IPS-NIHi7 (cell line): Measurements from ENCODE around the gene GM2A.
"Not testable (repeated sequence)": the region's sequence is repeated elsewhere in the genome, so short reads cannot be mapped to it uniquely, and the experiment has no call there.

Experiments
- DNase-seq: peaks from one replicate; pipeline ENCODE4 v3.0.0; 2012; ENCODE audit warnings: mixed read lengths; ENCODE audit errors: extremely low spot score

Gene GM2A

DNA sequence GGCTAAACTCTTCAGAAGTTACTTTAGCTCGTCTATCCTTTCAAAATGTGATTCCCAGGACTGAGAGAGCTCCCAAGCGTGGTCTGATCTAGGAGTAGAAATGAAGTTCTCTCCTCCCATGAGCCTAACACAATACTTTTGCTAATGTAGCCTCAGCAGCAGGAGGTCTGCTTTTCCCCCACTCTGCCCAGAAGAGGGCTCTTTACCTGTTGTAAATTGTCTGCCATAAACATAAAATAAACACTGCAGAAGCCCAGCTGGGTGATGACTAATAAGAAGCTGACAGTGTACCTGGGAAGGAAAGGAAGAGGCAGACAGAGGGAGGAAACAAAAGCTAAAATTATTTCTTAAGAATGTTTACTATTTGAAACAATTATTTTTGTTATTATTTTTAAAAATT lies 35.2 kb downstream of the GM2A start:
- peak; percentile 43 for DNase-seq

DNA sequence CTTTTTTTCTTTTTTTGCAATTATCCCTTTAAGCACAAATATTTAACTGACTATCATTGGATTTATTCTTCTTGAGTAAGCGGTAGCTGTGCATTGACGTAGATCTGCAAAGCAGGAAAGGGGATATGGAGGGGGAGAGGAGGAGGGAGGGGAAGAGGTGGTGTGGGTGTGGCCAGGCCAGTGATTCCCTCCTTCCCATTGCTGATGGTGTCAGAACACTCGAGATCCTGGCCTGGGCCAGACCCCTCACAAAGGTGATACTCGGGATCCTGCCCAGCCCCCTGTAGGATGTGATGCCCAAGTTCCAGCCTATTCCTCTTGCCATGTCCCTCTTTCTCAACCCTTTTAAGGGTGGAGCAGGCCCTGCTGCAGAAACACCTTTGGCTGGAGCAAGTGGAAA lies 40.6 kb downstream of the GM2A start:
- peak; percentile 52 for DNase-seq

DNA sequence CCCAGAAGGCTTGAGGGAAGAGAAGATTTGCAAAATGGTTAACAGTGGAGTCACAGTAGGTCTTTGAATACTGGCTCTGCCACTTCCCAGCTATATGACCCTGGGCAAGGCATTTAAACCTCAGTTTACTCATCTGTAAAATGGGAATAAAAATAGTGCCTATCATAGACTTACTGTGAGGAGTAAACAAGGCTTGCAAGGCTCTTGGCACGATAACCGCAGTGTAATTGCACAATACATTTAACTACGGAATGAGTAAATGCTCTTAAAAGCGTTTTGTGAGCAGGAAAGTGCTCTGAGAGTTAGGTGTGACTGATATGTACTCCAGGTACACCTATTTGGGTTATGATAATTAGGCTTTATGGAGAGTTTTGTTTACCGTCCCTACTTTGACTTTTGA lies 42.2 kb downstream of the GM2A start:
- no peak for DNase-seq

GRCh38 chr5:151295791-151296477 lies 42.9 kb downstream of the GM2A start:
- DNase-seq = no peak

- DNase-seq = no peak
These were observed 43.5 kb downstream of the GM2A start for GRCh38 chr5:151296478-151296830.

- DNase-seq = no peak
These were observed 44.0 kb downstream of the GM2A start for GRCh38 chr5:151296974-151297373.

GRCh38 chr5:151298063-151298855 lies 45.3 kb downstream of the GM2A start:
- DNase-seq = peak; percentile 86

DNA sequence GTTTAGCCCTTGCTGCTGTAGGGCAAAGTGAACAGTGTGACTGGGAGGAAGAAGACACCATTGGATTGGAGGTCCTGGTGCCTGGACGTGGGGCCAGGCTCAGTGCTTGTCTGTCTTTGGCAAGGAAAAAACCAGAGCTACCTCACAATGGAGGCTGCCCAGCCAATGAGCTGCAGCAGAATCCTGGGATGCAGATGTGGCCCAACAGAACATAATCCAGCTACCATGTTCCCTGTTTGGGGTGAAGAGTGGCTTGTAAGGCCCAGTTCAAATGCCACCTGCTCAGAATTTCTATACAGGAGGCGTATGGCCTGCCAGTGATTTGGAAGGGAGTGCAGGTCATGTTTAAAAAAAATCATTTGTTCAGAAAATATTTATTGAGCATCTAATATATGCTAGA lies 50.7 kb downstream of the GM2A start, which contains the start of gene SLC36A3:
TSS of gene SLC36A3 (minus strand) at position 101 of the 400 bp plus-strand sequence. CDS start 412 bp downstream, outside the sequence.
- DNase-seq = no peak

DNA sequence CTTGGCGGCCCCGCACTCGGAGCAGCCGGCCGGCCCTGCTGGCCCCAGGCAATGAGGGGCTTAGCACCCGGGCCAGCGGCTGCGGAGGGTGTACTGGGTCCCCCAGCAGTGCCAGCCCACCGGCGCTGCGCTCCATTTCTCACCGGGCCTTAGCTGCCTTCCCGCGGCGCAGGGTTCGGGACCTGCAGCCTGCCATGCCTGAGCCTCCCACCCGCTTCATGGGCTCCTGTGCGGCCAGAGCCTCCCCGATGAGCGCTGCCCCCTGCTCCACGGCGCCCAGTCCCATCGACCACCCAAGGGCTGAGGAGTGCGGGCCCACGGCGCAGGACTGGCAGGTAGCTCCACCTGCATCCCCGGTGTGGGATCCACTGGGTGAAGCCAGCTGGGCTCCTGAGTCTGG lies 56.3 kb downstream of the GM2A start:
- not testable (repeated sequence) for DNase-seq

DNA sequence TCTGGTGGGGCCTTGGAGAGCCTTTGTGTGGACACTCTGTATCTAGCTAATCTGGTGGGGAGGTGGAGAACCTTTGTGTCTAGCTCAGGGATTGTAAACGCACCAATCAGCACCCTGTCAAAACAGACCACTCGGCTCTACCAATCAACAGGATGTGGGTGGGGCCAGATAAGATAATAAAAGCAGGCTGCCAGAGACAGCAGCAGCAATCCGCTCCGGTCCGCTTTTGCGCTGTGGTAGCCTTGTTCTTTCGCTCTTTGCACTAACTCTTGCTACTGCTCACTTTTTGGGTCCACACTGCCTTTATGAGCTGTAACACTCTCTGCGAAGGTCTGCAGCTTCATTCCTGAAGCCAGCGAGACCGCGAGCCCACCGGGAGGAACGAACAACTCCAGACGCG lies 56.8 kb downstream of the GM2A start:
- DNase-seq = not testable (repeated sequence)

- DNase-seq = no peak
These were observed 57.9 kb downstream of the GM2A start for GRCh38 chr5:151310932-151311331.

DNA sequence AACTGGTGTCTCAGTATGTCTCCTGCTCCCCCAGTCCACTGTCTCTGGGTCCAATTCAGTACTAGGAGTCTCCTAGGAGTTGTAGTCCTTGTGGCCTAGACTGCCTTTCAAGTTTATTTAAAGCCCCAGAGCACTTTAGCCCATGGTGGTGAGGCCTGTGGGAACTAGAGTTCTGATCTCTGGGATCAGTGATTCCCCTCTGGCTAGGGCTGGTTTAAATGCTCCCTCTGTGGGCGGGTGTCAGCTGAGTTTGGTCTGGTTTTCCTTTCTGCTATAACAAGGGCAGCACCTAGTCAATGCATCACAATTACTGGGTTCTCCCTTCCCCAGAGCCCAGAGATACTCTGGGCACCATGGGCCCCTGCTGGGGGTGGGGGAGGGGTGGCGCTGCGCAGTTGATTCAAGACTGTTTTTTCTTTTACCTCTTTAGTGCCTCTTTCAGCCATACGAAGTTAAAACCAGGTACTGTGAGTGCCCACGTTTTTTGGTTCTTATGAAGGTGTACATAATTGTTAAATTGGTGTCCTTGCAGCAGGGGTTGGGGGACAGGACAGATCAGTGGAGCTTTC lies 59.9 kb downstream of the GM2A start:
- no peak for DNase-seq

- DNase-seq = no peak
These were observed 60.4 kb downstream of the GM2A start for GRCh38 chr5:151313357-151313756.

- DNase-seq = peak; percentile 83
These were observed 63.1 kb downstream of the GM2A start for GRCh38 chr5:151315998-151316597.

- no peak for DNase-seq
These were observed 64.9 kb downstream of the GM2A start for GRCh38 chr5:151317871-151318270.

DNA sequence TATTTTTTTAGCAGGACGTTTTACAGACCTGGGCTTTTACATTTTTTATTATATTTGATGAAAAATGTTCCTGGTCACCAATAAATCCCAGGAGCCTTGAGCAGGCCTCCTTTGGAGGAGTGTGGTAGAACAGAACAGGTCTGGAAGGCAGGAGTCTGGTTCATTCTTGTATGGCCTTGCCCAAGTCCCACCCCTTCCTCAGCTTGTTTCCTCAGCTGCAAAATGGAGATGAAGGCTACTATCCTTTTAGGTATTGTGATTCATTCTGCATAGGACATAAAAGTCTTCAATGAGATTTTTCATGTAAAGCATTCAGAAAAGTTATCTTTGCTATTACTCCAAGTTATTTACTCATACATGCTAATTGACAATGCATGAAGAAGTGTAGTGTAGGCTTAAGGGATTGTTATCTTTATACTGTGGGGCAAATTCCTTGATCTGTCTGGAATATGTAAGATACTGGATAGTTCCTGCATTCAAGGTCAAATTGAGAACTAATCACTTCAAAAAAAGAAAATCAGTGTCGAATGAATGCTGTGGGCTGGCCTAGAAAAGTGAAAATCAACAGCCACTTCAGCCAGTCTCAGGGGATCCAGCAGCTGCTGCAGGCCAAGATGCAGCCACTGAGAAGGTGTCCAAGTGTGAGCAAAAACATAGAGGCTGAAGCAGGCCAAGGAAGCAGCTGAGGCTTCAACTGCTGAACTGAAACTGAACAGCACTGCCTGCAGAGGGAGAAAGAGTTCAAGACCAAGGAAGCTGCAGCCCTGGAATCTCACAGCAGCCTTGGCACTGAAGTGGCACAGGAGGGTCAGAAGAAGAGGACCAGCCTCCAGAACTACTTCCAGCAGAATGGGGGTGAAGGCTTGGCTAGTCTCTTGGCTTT lies 66.1 kb downstream of the GM2A start:
- peak; percentile 50 for DNase-seq
